Measurements from ENCODE around the gene NFIL3.
A peak's percentile ranks its signal among the peaks of the same experiment; 100 is the strongest.

Gene NFIL3

GRCh38 chr9:91443994-91444392 lies 20.4 kb upstream of the NFIL3 start:
- DNase-seq (ENCODE audit: low spot score): no peak
- no peak overlapping the region for H3K4me3 ChIP-seq
- no peak overlapping the region for H3K27ac ChIP-seq
- no peak for TF ChIP-seq CTCF (IDR thresholded peaks at IDR 0.05)

- H3K27ac ChIP-seq: no peak overlapping the region
- no peak for DNase-seq (ENCODE audit: low spot score)
- H3K4me3 ChIP-seq: no peak overlapping the region
- TF ChIP-seq CTCF (IDR thresholded peaks at IDR 0.05): no peak
Observed at GRCh38 chr9:91443321-91443993, 19.8 kb upstream of the NFIL3 start.

DNA sequence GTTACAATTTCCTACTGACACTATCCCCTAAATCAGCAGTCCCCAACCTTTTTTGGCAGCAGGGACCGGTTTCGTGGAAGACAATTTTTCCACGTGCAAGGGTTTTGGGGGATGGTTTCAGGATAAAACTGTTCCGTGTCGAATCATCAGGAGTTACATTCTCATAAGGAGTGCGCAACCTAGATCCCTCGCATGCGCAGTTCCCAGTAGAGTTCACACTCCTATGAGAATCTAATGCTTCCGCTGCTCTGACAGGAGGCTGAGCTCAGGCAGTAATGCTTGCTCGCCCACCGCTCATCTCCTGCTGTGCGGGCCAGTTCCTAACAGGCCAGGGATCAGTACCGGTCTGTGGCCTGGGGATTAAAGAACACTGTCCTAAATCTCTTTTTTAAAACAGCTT lies 13.2 kb upstream of the NFIL3 start:
- DNase-seq (ENCODE audit: low spot score): no peak
- Histone ChIP-seq H3K27ac (no peak overlapping the region), H3K4me3 (no peak overlapping the region)
- no peak for TF ChIP-seq CTCF (IDR thresholded peaks at IDR 0.05)

DNA sequence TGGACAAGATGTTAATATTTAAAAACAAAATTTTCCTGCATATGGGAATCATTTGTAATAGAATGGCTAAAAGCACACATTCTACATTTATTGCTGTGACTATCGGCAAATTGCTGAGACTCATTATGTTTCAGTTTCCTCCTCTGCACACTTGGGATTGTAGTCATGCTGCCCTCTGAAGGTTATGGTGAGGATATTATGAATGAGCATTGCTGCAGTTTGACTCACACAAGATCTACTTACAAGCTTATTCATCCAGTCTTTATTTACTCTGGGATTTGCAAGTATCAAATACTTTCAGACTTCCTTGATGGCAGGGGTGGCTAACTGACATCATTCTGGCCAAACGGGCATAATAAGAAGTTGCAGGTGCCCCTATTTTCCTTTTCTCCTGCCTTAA lies 9.5 kb upstream of the NFIL3 start:
- no peak overlapping the region for H3K27ac ChIP-seq

DNA sequence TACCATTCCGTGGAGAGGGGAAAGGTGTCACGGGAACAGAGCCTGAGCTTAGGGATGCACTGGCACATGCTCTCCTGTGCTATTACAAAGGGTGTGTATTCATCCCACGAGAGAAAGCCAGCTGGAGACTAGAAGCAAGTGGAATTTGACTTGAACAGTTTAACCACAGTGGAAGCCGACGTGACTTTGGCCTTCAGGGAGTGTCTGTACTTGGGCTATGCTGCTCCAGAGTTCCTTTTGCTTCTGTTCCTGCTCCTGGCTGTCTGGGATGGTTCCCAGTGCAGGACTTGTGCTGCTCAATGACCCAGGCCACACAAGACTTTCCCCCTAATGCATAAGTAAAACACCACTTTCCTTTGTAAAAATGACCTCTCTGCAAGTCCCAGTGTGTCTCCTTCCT lies 7.9 kb upstream of the NFIL3 start:
- no peak for DNase-seq (ENCODE audit: low spot score)
- Histone ChIP-seq H3K4me3 (no peak overlapping the region), H3K27ac (no peak overlapping the region)
- TF ChIP-seq CTCF (IDR thresholded peaks at IDR 0.05): no peak

More for the DNA sequence above, 9.5 kb upstream of the NFIL3 start:
- peak; percentile 29 for TF ChIP-seq CTCF (IDR thresholded peaks at IDR 0.05)
- H3K4me3 ChIP-seq: no peak overlapping the region
- DNase-seq (ENCODE audit: low spot score): no peak

DNA sequence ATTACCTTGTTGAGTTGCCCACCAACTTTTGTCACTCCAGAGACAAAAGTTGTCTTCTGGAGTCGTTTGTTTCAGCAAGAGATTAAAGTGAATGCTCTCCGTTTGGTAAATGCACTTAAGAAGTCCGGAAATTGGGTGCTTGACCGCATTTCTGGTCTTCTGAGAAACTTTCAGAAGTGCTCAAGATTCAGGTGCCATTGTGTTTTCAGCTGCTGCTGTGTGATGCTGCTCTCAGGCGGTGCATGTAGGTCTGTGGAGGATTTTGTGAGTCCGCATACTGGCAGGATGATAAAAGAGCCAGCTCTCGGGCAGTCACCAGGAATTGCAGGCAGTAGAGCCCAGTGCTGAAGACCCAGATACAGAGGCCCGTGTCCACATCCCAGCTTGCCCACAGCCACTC lies 5.9 kb upstream of the NFIL3 start:
- Histone ChIP-seq H3K4me3 (no peak overlapping the region), H3K27ac (peak overlapping the region in 1 of 2 donors; percentile 60)
- DNase-seq (ENCODE audit: low spot score): no peak
- TF ChIP-seq CTCF (IDR thresholded peaks at IDR 0.05): no peak

DNA sequence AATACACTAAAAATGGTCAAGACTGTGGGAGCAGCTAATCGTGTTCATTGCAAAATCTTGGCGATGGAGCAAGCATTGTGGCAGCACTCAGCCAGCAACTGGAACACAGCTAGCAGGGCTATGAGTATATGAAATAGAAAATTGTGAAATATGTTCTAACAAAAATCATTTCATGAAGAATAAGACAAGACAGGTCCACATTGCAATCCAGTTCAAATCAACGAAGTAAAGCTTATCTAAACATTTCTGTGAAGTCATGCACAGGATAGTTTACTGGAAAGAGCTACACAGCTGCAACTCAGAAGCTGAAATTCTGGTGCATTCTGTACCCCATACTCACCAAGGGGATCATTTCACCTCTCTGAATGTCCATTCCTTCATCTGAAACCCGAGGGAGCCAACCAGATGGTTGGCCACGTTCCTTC lies 5.3 kb upstream of the NFIL3 start:
- DNase-seq (ENCODE audit: low spot score): no peak
- peak overlapping the region in 1 of 2 donors; percentile 60 for H3K27ac ChIP-seq

More for the DNA sequence above, 5.3 kb upstream of the NFIL3 start:
- no peak for TF ChIP-seq CTCF (IDR thresholded peaks at IDR 0.05)
- no peak overlapping the region for H3K4me3 ChIP-seq
